GM23338 (cell line): ENCODE data around the gene ARFIP2. TPM values are rescaled to one million over a fixed set of nuclear protein-coding genes. Genes with fewer than 3 reads are reported as not detected.

Experiments
- ATAC-seq: fragments of 200-7000 bp; cut with Tn5 transposase; 3 replicates; pipeline ENCODE4 v1.9.1; 2020
- DNase-seq: peaks from one replicate; pipeline ENCODE4 v3.0.0-alpha.2; 2015; ENCODE audit warnings: low spot score
- H2AFZ ChIP-seq: fragments of 200-600 bp; sonication (generic); 2 replicates; pipeline ENCODE4 v1.8.0; 2016; ENCODE audit warnings: antibody characterized with exemption, mild to moderate bottlenecking, moderate library complexity
- H3F3A ChIP-seq: fragments of 200-600 bp; sonication (generic); replicated peaks from 2 replicates; pipeline ENCODE4 v1.8.0; 2017; ENCODE audit warnings: antibody characterized with exemption, mixed run types, low read depth
- H3K27ac ChIP-seq: fragments of 200-600 bp; sonication (generic); 2 replicates; pipeline ENCODE4 v1.6.1; 2016; ENCODE audit warnings: low read depth
- H3K27me3 ChIP-seq: fragments of 200-600 bp; sonication (generic); 2 replicates; pipeline ENCODE4 v1.8.0; 2016; ENCODE audit warnings: mild to moderate bottlenecking, mixed run types, moderate library complexity; ENCODE audit not compliant: insufficient read depth
- H3K36me3 ChIP-seq: fragments of 200-600 bp; sonication (generic); 2 replicates; pipeline ENCODE4 v1.8.0; 2016; ENCODE audit warnings: mild to moderate bottlenecking; ENCODE audit not compliant: insufficient read depth
- H3K4me1 ChIP-seq: fragments of 200-600 bp; sonication (generic); 2 replicates; pipeline ENCODE4 v1.8.0; 2016; ENCODE audit warnings: mild to moderate bottlenecking, moderate library complexity; ENCODE audit not compliant: insufficient read depth
- H3K4me2 ChIP-seq: fragments of 200-600 bp; sonication (generic); 2 replicates; pipeline ENCODE4 v1.7.1; 2017; ENCODE audit warnings: mixed run types
- H3K4me3 ChIP-seq: fragments of 200-600 bp; sonication (generic); 2 replicates; pipeline ENCODE4 v1.6.1; 2016; ENCODE audit warnings: mixed run types
- H3K79me2 ChIP-seq: fragments of 200-600 bp; sonication (generic); replicated peaks from 2 replicates; pipeline ENCODE4 v1.8.0; 2017; ENCODE audit warnings: mild to moderate bottlenecking; ENCODE audit not compliant: insufficient read depth
- H3K9me2 ChIP-seq: fragments of 200-600 bp; sonication (generic); 2 replicates; pipeline ENCODE4 v1.8.0; 2017; ENCODE audit not compliant: insufficient read depth
- H4K20me1 ChIP-seq: fragments of 200-600 bp; sonication (generic); replicated peaks from 2 replicates; pipeline ENCODE4 v1.8.0; 2017; ENCODE audit warnings: mild to moderate bottlenecking; ENCODE audit not compliant: insufficient read depth
- H3K27ac Mint-ChIP-seq: 2 replicates; pipeline ENCODE4 v1.8.0; 2020; ENCODE audit warnings: inconsistent platforms, mild to moderate bottlenecking, moderate library complexity, mixed read lengths
- H3K27me3 Mint-ChIP-seq: 3 replicates; pipeline ENCODE4 v1.8.0; 2022; ENCODE audit warnings: low read depth, mild to moderate bottlenecking, moderate library complexity, mixed read lengths, inconsistent platforms; ENCODE audit not compliant: insufficient read depth, poor library complexity
- H3K36me3 Mint-ChIP-seq: 3 replicates; pipeline ENCODE4 v1.8.0; 2021; ENCODE audit warnings: low read depth, mild to moderate bottlenecking, inconsistent platforms, moderate library complexity, mixed read lengths
- H3K4me1 Mint-ChIP-seq: 3 replicates; pipeline ENCODE4 v1.8.0; 2020; ENCODE audit warnings: mild to moderate bottlenecking, inconsistent platforms, mixed read lengths
- H3K4me3 Mint-ChIP-seq: 3 replicates; pipeline ENCODE4 v1.8.0; 2021; ENCODE audit warnings: moderate library complexity, mild to moderate bottlenecking, inconsistent platforms, mixed read lengths
- H3K9me3 Mint-ChIP-seq: 3 replicates; pipeline ENCODE4 v1.8.0; 2020; ENCODE audit warnings: moderate library complexity, mild to moderate bottlenecking, inconsistent platforms, mixed read lengths
- CTCF ChIP-seq, 2 experiments: fragments of 200-600 bp in 1 of 2; sonication (generic) in 1 of 2; conservative IDR thresholded peaks; 2 replicates each; pipeline versions ENCODE4 v1.5.1 to v1.6.1; 2016 to 2017; ENCODE audit warnings: antibody characterized with exemption in 2 of 2, low read depth in 2 of 2, mild to moderate bottlenecking in 2 of 2, moderate library complexity in 1 of 2
- ETS1 ChIP-seq: IDR thresholded peaks from 2 replicates; pipeline ENCODE4 v1.6.1; 2016; ENCODE audit warnings: antibody characterized with exemption
- EZH2 ChIP-seq: fragments of 200-600 bp; sonication (generic); IDR thresholded peaks from one replicate; pipeline ENCODE4 v1.8.0; 2017; ENCODE audit warnings: antibody characterized with exemption, mild to moderate bottlenecking, low read depth; ENCODE audit not compliant: unreplicated experiment
- EZH2phosphoT487 ChIP-seq: fragments of 200-600 bp; sonication (generic); IDR thresholded peaks from one replicate; pipeline ENCODE4 v1.8.1; 2018; ENCODE audit warnings: antibody characterized with exemption; ENCODE audit not compliant: unreplicated experiment
- JUNB ChIP-seq: IDR thresholded peaks from one replicate; pipeline ENCODE4 v1.6.1; 2016; ENCODE audit warnings: antibody characterized with exemption; ENCODE audit not compliant: unreplicated experiment
- NANOG ChIP-seq: IDR thresholded peaks from 2 replicates; pipeline ENCODE4 v1.6.1; 2016; ENCODE audit warnings: antibody characterized with exemption, borderline replicate concordance
- REST ChIP-seq: IDR thresholded peaks from one replicate; pipeline ENCODE4 v1.6.1; 2018; ENCODE audit warnings: antibody characterized with exemption; ENCODE audit not compliant: unreplicated experiment
- STAT1 ChIP-seq: IDR thresholded peaks from one replicate; pipeline ENCODE4 v1.6.1; 2016; ENCODE audit warnings: antibody characterized with exemption; ENCODE audit not compliant: unreplicated experiment
- ZNF114 ChIP-seq: fragments of 250-450 bp; sonication (Bioruptor Pico); IDR thresholded peaks from 2 replicates; pipeline ENCODE4 v1.5.0; 2020; ENCODE audit warnings: mild to moderate bottlenecking, moderate library complexity
- ZNF331 ChIP-seq: fragments of 250-450 bp; sonication (Bioruptor Pico); IDR thresholded peaks from 2 replicates; pipeline ENCODE4 v1.5.0; 2020; ENCODE audit warnings: low read depth, mild to moderate bottlenecking, moderate library complexity
- polyA plus RNA-seq: library from polyadenylated mRNA; unstranded; fragments of >200 nt; fragmentation: Nextera tagmentation; extraction: Ambion mirVana; gene quantifications from 2 replicates; pipeline ENCODE4 v1.2.1, GENCODE V29; 2016
- total RNA-seq: library from RNA; depleted of rRNA; stranded (reverse); fragments of >200 nt; shearing (Covaris generic); gene quantifications from 2 replicates; pipeline ENCODE4 v1.2.3, GENCODE V29; 2014

ARFIP2 gene
- total and polyA plus RNA-seq, 2 experiments from 2014 or later, result 35.4 to 61.5 TPM

- Histone ChIP-seq H3K27ac (no peak overlapping the region; the same call in 1 of the 2 replicates), H3K4me3 (no peak overlapping the region), H2AFZ (no peak overlapping the region), H3K4me2 (no peak overlapping the region), H3K79me2 (peaks cover 19% of the 10 kb centered on the region), H3K36me3 (peaks cover 4% of the 10 kb centered on the region; the same call in 1 of the 2 replicates), H3K4me1 (peaks cover 22% of the 10 kb centered on the region), H4K20me1 (peaks cover 4% of the 10 kb centered on the region), H3K9me2 (no peaks in the 10 kb centered on the region), H3K27me3 (no peaks in the 10 kb centered on the region), H3F3A (0 out of 2 replicates have a peak, but pooled peaks cover 15% of the 10 kb centered on the region)
- no peak overlapping the region for H3K27ac Mint-ChIP-seq
- no peak overlapping the region; the same call in 2 of the 3 replicates for H3K4me3 Mint-ChIP-seq
- TF ChIP-seq REST (no peak), ZNF114 (CRISPR knock-in tag) (no peak), ZNF331 (CRISPR knock-in tag) (no peak), STAT1 (no peak), EZH2 (no peak), CTCF (conservative IDR thresholded peaks at IDR 0.05; ENCODE audit: low read depth in 2 of 2) (no peak), NANOG (no peak), EZH2phosphoT487 (no peak), JUNB (no peak), ETS1 (no peak)
- H3K27me3 Mint-ChIP-seq, result peaks cover 18% of the 10 kb centered on the region
- DNase-seq, result peak; percentile 33
- H3K9me3 Mint-ChIP-seq, result no peaks in the 10 kb centered on the region; the same call in 2 of the 3 replicates
- ATAC-seq, result no peak
- H3K36me3 Mint-ChIP-seq, result peaks cover 36% of the 10 kb centered on the region
- peaks cover 40% of the 10 kb centered on the region for H3K4me1 Mint-ChIP-seq
Measured at GRCh38 chr11:6476571-6476970, 4.6 kb downstream of the ARFIP2 start.
